Measurements from ENCODE around the gene PARN. TPM values are rescaled to one million over a fixed set of nuclear protein-coding genes. Genes with fewer than 3 reads are reported as not detected.
"Not testable (repeated sequence)": the region's sequence is repeated elsewhere in the genome, so short reads cannot be mapped to it uniquely, and the experiment has no call there.

Gene PARN
- total RNA-seq, 2 donors from 2014 or later, result 32.2 to 48.9 TPM

DNA sequence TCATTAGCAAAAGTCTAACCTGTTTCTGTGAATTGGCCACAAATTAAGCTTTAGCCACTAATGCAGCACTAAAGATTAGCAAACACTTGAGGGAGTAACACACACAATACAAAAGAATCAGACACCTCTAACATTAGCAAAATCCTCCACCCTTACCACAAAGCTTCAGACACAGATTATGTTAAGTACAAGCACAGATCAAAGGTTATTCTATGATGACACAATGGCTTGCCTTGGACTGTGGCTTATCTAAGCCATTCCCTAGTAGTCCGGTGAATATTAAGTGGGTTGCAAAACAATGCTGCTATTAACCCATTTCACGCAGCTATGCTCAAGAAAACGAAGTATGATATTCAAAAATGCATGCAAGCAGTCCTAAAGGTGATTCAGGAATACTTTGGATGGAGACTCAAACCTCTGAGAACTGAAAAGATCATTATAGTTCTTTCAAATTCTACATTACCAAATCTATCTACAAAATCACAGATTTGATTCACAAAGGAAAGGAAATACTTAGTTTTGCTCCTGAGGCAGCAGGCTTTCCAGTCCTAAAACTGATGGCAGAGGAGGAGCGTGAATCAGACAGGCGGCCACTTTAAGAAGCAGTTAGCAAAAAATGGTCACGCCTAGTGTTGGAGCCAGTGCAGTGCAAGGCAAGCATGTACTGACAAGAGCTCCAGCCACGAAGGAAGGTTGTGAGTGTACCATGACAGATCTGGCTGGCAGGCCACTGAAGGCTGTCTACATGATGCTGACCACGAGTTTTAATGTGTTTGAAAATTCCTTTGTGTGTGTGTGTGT, 67.2 kb downstream of the PARN start:
- ATAC-seq (no peak), DNase-seq (ENCODE audit: low spot score in 2 of 2) (no peak)
- H3K27ac Mint-ChIP-seq, result no peak overlapping the region
- no peaks in the 10 kb centered on the region for H3K36me3 Mint-ChIP-seq
- no peaks in the 10 kb centered on the region for H3K9me3 Mint-ChIP-seq

DNA sequence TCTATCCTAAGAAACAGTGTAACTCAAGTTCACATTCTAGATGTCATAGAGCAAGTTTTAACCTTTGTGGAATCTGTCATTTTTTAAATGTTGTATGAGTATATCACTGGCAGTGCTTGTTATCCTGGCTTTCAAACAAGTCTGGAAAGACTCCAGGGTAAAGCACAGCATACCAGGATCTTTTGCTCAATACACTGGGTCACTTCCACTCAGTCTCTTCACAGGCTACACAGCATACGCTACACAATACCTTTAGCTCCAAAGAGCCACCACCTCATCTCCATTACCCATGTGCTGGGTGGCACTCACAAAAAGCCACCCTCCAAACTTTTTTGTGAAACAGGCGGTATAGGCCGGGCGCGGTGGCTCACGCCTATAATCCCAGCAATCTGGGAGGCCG, 69.5 kb downstream of the PARN start:
- no peak for ATAC-seq
- no peaks in the 10 kb centered on the region for H3K9me3 Mint-ChIP-seq

DNA sequence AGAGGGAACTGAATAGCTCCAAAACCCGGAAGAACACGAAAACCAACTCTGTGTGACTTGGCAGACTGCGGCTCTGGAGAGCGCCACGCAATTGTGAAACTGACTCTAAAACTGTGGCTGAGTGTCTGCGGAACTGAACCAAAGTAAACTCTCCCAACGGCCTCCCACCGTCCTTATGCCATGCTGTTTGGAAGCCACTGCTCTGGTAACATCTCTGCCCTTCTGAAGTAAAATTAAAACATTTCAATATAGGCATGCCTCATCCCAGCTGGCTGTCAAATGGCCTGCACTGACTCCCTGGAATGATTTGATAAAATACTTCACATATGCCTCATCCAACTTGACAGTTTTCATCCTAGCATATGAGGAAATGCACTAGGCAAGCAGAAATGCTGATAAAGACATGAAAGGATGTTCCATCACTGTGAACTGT, 70.2 kb downstream of the PARN start:
- Mint-ChIP-seq H3K9me3 (no peaks in the 10 kb centered on the region), H3K27ac (no peak overlapping the region), H3K36me3 (no peaks in the 10 kb centered on the region)
- DNase-seq (ENCODE audit: low spot score in 2 of 2), result no peak
- no peak for ATAC-seq

More for the DNA sequence above, 69.5 kb downstream of the PARN start:
- Mint-ChIP-seq H3K27ac (no peak overlapping the region), H3K36me3 (no peaks in the 10 kb centered on the region)
- no peak for DNase-seq (ENCODE audit: low spot score in 2 of 2)

DNA sequence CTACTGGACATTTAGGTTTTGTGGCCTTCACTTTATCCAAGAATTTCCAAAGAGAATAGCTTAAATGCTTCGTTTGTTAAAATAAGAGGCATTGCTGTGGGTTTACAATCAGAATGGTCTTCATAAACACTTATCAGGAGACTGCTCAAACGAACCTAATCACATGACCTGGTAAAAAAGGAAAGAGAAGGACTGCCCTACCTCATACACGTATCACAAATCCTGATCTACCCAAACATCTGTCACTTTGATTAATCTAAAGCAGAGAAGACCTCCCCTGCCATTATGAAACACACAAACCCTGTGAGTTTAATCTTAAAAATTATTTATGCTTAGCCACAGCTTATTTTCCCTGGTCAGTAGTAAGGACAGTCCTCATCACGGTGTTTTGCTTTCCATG, 76.6 kb downstream of the PARN start:
- Mint-ChIP-seq H3K27ac (no peak overlapping the region), H3K36me3 (no peaks in the 10 kb centered on the region), H3K9me3 (no peaks in the 10 kb centered on the region)
- DNase-seq (ENCODE audit: low spot score in 2 of 2) (no peak), ATAC-seq (no peak)

DNA sequence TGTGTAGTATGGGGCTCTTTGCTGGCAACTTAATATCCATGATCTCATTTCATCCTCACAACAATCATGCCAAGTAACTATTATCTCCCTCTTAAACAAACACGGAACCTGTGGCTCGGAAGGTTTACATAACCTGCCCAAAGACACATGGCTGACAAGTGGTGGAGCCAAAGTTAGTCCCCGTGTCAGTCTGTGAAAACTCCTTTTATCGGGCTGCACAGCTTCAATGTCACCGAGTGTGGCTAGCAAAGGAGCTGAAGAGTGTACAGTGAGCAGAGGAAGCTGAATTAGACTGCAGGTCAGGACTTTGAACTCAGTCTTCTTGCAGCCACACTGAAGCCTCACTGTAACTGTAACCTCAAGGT, 80.3 kb downstream of the PARN start:
- DNase-seq (ENCODE audit: low spot score in 2 of 2) (no peak), ATAC-seq (no peak)
- Mint-ChIP-seq H3K9me3 (no peaks in the 10 kb centered on the region), H3K36me3 (no peaks in the 10 kb centered on the region), H3K27ac (no peak overlapping the region)

DNA sequence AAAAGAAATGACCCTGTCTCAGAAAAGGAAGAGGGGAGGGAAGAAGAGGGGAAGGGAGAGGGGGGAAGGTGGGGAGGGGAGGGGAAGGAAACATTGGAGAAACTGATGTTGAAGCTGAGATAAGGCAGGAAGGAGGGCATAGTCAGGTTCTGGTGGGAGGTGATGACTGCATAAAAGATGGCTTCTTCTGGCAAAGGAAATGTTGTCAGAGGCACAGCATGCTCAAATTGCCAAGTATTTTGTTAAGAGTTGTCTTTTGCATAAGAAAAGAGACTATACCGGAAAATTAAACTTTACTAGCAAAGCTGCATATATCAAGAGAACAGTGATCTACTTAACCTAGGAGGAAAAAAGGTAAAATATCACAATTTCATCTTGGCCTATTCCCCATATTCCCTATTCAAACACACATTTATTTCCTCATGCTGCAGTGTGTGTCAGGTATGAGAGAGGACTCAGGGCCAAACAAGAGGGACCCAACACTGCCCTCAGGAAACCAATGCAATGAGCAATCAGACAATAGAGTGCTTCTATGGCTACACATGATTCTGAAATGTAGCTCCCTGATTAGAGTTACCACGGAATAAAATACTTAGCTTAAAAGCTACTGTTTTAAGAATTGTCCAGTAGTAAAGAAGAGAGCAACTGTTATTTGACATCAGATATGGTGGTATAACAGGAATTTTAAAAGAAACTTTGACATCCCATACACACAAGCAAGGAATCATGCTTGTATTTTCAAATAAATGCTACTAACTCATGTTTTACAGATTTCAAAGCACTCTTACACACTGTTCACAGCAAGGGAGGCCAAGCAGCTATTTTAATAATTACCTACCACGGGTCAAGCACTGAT, 80.9 kb downstream of the PARN start:
- H3K9me3 Mint-ChIP-seq, result no peaks in the 10 kb centered on the region
- peaks cover under 1 to 2% of the 10 kb centered on the region in 2 donors for H3K36me3 Mint-ChIP-seq
- DNase-seq (ENCODE audit: low spot score in 2 of 2) (no peak), ATAC-seq (no peak)
- peak overlapping the region in 1 of 2 donors; percentile 22 for H3K27ac Mint-ChIP-seq

DNA sequence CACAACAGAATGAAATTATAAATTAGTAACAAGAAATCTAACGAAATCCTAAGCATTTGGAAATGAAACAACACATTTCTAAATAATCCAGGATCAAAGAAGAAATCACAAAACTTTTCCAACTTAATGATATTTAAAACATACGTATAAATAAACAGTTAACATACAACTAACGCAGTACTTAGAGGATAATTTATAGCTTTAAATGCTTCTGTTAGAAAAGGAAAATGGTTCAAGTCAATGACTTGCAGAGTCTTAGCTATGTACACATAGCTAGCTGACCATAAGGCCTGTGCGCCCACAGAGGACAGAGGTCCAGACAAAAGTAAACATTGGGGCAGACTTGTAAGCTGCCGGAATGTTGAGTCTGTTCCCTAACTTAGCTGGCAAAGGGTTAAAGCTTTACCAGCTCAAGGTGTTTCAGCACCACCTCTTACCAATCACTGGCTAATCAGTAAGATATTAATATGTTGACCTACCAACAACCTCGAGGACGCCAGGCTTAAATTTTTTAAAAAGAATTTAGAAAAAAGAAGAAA, 84.6 kb downstream of the PARN start:
- ATAC-seq (no peak), DNase-seq (ENCODE audit: low spot score in 2 of 2) (no peak)
- peaks cover 21 to 23% of the 10 kb centered on the region in 2 donors for H3K36me3 Mint-ChIP-seq
- peak overlapping the region; percentile 53 to 54 for H3K27ac Mint-ChIP-seq
- H3K9me3 Mint-ChIP-seq, result no peaks in the 10 kb centered on the region

DNA sequence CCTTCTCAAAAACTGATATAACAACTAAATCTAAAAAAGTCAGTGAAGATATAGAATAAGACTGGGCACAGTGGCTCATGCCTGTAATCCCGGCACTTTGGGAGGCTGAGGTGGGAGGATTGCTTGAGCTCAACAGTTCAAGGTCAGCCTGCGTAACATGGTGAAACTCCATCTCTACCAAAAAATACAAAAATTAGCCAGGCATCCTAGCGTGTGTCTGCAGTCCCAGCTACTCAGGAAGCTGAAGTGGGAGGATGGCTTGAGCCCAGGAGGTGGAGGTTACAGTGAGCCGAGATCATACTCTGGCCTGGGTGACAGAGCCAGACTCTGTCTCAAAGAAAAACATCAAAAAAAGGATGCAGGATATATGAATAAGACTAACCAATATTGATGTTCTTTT, 85.2 kb downstream of the PARN start:
- H3K36me3 Mint-ChIP-seq, result peaks cover 21 to 23% of the 10 kb centered on the region in 2 donors
- H3K27ac Mint-ChIP-seq; ATAC-seq; DNase-seq (ENCODE audit: low spot score in 2 of 2); H3K9me3 Mint-ChIP-seq: not testable (repeated sequence)

DNA sequence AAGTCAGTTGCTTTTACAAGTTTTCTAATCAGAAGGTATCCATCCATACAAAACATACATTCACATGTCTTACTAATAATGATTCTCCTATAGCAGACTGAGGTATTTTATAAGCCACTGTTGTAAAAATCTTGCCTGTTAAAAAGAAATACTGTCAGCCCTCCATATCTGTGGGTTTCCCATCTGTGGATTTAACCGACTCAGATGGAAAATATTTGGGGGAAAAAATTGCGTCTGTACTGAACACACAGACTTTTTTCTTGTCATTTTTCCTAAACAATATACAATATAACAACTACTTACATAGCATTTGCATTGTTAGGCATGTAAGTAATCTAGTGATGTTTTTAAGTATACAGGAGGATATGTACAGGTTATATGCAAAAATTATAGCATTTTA, 90.4 kb downstream of the PARN start:
- ATAC-seq, result no peak
- H3K36me3 Mint-ChIP-seq, result peaks cover 21 to 29% of the 10 kb centered on the region in 2 donors
- H3K27ac Mint-ChIP-seq, result no peak overlapping the region
- no peaks in the 10 kb centered on the region for H3K9me3 Mint-ChIP-seq
- DNase-seq (ENCODE audit: low spot score in 2 of 2), result no peak

DNA sequence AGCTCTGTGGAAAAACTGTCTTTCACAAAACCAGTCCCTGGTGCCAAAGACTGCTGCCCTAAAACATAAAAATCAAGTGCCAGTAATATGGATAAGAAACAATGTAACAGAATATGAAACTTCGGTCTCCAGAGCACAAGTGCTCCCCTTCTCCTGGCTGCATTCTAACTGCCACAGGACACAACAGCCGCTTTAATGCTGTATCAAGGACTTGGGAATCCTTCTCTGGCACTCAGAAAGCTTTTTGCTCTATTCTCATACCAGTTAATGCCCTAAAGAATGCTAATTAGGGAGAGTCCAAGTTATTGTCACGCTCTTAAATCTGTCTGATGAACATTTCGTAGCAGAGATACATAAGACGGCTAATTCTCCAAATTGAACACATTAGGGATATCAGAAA, 90.9 kb downstream of the PARN start:
- Mint-ChIP-seq H3K27ac (no peak overlapping the region), H3K9me3 (no peaks in the 10 kb centered on the region), H3K36me3 (peaks cover 20 to 27% of the 10 kb centered on the region in 2 donors)
- no peak for DNase-seq (ENCODE audit: low spot score in 2 of 2)
- no peak for ATAC-seq

DNA sequence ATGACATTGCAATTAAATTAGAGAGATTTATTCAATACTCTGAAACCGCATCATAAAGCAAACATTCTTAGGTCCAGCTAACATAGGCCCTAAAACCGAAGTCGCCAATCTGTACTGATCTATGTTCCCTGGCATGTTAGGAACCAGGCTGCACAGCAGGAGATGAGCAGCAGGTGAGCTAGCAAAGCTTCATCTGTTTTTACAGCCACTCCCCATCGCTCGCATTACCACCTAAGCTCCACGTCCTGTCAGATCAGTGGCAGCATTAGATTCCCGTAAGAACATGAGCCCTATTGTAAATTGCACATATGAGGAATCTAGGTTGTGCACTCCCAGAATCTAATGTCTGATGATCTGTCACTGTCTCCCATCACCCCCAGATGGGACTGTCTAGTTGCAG, 91.5 kb downstream of the PARN start:
- H3K36me3 Mint-ChIP-seq, result peaks cover 19 to 24% of the 10 kb centered on the region in 2 donors
- DNase-seq (ENCODE audit: low spot score in 2 of 2) (no peak), ATAC-seq (no peak)
- H3K27ac Mint-ChIP-seq, result no peak overlapping the region
- peaks cover 3% of the 10 kb centered on the region in 2 donors for H3K9me3 Mint-ChIP-seq

DNA sequence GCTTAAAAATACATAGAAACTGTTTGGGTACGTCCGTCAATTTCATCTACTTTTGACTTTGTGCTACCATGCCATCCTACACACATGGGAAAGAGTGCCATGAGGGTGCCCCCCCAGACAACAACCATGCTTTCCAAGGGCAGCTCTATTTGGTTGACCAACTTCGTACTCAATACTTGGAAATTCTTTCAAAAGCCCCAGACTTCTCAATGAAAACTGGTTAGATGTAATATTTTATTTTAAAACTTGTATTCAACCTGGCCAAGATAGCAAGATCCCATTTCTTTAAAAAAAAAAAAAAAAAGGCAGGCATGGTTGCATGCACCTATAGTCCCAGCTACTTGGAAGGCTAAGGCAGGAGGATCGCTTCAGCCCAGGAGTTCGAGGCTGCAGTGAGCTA, 98.4 kb downstream of the PARN start:
- Mint-ChIP-seq H3K36me3 (peaks cover 6% of the 10 kb centered on the region in 2 donors), H3K9me3 (peaks cover 5% of the 10 kb centered on the region in 2 donors), H3K27ac (no peak overlapping the region)
- ATAC-seq, result no peak
- no peak for DNase-seq (ENCODE audit: low spot score in 2 of 2)

DNA sequence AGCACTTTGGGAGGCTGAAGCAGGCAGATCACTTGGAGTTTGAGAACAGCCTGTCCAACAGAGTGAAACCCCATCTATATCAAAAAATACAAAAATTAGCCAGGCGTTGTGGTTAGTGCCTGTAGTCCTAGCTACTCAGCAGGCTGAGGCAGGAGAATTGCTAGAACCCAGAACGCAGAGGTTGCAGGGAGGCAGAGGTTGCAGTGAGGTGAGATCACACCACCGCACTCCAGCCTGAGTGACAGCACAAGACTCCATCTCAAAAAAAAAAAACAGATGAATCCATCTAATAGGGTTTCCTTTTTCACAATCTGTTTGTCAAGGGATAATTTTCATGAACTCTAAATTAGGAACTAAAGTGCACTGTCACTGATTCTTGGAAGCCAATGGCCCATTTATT, 99.0 kb downstream of the PARN start:
- ATAC-seq (no peak), DNase-seq (ENCODE audit: low spot score in 2 of 2) (no peak)
- Mint-ChIP-seq H3K27ac (no peak overlapping the region), H3K9me3 (peaks cover 5% of the 10 kb centered on the region in 2 donors), H3K36me3 (peaks cover 6% of the 10 kb centered on the region in 2 donors)

DNA sequence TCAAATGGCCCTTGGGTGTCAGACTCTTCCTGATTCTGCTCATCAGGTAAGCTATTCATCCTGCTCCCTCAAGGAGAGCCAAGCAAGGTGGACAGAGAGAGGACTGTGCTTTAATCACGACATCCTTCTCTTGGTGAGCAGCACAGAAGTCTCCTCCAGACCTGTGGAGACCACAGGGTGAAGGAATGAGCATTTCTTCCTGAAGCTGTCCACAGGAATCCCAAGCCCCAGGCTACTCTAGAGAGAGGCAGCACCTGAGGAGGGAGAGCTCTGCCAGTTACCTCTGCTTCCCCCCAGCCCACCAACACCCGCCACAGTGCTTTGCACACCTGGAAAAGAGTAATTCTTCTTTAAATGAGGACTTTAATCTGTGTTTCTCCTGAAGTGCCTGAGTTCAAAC, 100.0 kb downstream of the PARN start:
- DNase-seq (ENCODE audit: low spot score in 2 of 2), result no peak
- no peak for ATAC-seq
- Mint-ChIP-seq H3K36me3 (peaks cover 6% of the 10 kb centered on the region in 2 donors), H3K9me3 (peaks cover 5% of the 10 kb centered on the region in 2 donors), H3K27ac (no peak overlapping the region)

DNA sequence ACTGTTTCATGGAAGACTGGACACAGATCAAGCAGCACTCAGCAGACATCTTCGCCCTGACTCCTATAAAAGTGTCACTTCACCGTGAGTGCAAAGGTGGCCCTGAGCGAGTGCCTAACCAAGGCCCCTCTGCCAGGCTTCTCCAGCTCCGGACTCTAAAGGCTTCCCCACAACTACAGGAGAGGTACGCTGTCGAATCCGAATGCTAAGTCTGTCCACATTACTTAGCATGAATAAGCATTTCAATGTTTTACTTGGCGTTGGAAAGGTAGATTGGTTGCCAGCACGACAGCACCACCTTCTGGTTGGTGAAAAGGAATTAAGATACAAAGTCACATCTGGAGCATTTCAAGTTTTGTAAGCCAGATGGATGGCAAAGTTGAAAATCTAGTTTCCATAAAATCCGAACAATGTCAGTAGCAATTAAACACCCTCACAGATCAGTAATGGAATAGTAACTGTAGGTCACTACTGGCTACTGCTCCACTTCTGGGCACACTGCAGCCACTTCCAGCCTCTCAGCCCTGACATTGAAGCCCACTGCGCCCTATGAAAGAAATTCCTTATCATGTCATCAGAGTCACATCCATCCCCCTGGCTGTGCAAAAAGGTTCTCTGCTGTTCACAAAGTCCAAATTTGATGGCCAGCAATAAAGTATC, 100.9 kb downstream of the PARN start:
- ATAC-seq (peak in 1 of 2 donors; percentile 63), DNase-seq (ENCODE audit: low spot score in 2 of 2) (peak in 1 of 2 donors; percentile 52)
- Mint-ChIP-seq H3K36me3 (peaks cover 6% of the 10 kb centered on the region in 2 donors), H3K27ac (peak overlapping the region in 1 of 2 donors; percentile 12), H3K9me3 (peaks cover 5% of the 10 kb centered on the region in 2 donors)

DNA sequence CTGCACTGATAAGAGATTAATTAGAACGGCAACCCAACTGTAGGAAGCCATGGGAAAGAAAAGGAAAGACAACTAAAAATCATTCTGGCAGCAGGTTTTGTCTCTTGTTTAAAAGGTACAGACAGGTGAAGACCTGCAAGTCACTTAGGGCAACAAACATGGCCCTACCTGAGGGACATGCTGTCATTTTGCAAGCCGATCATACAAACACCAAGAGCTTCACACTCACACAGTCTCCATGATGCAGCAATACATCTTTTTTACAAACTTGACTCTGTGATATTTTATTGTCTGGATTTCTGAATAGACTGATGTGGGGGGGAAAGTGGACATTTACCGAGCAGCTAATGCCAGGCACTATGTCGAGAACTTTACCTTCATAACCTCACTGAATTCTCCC, 101.8 kb downstream of the PARN start:
- no peak overlapping the region for H3K27ac Mint-ChIP-seq
- no peaks in the 10 kb centered on the region for H3K36me3 Mint-ChIP-seq
- H3K9me3 Mint-ChIP-seq, result no peaks in the 10 kb centered on the region
- no peak for DNase-seq (ENCODE audit: low spot score in 2 of 2)
- no peak for ATAC-seq

Measured in activated naive CD4-positive, alpha-beta T cell treated with anti-CD3 and anti-CD28 coated beads, Interleukin-2, amount 50 U/mL, for 72 hours (primary cell).